GM12801 (cell line): ENCODE data around the gene ABCA7.

Experiments
- CTCF ChIP-seq: IDR thresholded peaks from one replicate; pipeline ENCODE4 v1.5.1; 2011; ENCODE audit warnings: control low read depth; ENCODE audit not compliant: insufficient read length; ENCODE audit errors: extremely low read depth

Gene ABCA7

DNA sequence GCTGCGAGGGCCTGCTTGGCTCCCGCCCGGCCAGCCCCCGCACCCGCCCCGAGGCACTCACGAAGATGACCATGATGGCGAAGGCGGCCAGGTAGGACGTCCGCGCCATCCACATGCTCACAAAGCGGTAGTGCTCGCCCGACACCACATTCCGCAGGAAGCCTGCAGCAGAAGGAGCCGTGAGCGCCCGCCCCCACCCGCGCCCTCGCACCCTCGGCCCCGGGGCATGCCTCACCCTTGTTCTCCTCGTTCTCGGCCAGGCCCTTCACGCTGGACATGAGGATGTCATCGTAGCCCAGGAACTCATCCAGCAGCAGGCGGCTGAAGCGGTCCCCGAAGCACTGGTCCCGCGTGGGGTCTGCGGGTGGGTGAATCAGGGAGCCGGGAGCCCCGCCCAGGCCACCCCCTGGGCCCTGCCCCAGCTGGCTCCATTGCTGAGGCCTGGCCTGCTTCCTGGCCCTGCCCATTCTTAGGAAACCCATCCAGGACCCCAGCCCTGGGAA lies 28.0 kb upstream of the ABCA7 start:
- no peak for TF ChIP-seq CTCF

DNA sequence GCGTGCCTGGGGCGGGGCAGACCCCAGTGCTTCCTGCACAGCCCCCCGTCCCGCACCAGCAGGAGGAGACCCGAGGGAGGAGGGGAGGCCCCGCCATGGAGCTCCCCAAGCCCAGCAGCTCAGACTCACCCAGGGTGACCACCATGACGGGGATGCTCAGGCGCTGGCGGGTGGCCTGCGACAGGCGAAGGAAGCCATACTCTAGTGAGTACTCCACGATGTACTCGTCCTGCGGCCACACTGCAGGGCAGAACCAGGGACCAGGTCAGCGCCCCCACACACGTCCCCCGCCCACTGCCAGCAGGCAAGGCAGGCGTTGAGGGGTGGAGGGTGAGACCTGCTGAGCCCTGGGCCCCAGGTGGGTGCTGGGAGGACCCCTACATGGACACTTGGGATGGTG lies 27.6 kb upstream of the ABCA7 start:
- TF ChIP-seq CTCF: no peak

- no peak for TF ChIP-seq CTCF
Observed at GRCh38 chr19:1013218-1013617, 26.7 kb upstream of the ABCA7 start.

- TF ChIP-seq CTCF: no peak
Observed at GRCh38 chr19:1014161-1015060, 25.5 kb upstream of the ABCA7 start.

DNA sequence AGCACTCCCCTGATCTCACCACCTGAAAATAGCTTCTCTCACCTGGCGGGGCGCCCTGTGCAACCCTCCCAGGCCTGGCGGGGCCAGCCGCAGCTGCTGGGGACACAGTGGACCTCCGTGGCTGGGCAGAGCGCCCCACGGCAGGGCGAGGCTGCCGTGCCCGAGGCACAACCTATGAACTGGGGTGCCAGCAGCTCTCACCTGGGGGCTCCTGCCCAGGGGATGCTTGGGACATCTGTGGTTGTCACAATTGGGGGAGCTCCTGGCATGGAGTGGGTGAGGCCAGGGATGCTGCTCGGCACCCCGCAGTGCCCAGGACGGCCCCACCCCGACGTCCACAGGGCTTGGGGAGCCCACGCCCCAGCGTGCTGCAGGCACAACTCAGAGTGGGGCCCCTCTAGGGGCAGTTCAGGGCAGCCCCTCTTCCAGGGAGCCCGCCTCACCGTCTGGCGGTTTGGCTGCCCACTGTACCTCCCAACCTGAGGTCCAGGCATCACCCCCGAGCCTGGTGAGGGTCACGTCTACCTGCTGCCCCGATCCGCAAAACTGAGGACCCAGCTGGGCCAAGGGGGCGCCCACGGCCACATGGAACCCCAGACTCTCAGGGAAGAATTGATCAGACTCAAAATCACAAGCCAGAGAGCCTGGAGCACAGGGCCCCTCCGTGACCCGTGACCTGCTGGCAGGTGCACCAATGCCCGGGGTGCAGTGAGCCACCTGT lies 24.7 kb upstream of the ABCA7 start:
- TF ChIP-seq CTCF: no peak

DNA sequence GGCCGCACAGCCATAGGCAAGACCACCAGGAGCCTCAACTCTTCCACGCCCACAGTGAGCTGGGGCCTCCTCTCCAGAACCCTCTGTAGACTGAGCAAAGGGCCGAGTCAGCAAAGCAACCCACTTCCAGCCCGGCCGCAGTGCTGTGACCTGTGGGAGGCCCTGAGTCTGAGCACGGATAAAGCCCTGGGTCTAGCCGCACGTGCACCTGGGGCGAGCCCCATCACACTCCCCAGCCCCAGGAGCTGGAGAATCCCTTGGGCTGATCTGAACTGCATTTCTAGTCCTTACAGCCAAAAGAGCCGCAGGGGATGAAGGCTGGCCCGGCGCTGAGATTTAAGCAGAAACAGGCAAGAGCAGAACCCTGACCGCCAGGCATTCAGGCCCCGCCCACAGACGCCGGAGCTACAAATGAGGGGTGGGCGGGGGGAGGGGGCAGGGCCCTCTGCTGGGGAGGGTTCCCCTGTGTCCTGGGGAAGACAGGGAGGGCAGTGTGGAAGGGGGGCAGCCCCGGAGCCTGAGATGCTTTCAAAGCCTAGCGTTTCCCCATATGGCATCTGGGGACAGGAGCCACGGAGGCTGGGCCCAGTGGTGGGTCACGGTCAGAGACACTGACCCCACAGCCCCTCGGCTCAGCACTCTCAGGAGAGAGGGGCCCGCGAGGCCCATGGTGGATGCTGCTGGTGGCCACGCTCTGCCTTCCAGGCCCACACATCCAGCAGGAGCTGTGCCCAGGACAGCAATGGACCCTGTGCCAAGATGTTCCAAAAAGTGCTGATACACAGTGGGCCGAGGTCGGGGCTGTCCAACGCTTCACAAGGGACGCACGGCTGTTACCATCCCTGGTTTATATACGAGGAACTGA lies 23.9 kb upstream of the ABCA7 start:
- TF ChIP-seq CTCF: no peak
